ENCODE measurements around the gene ANTXR2. TPM values are rescaled to one million over a fixed set of nuclear protein-coding genes. Genes with fewer than 3 reads are reported as not detected.

Gene ANTXR2
- total RNA-seq, 2 experiments from 2014 or later = 52.0 to 55.0 TPM

DNA sequence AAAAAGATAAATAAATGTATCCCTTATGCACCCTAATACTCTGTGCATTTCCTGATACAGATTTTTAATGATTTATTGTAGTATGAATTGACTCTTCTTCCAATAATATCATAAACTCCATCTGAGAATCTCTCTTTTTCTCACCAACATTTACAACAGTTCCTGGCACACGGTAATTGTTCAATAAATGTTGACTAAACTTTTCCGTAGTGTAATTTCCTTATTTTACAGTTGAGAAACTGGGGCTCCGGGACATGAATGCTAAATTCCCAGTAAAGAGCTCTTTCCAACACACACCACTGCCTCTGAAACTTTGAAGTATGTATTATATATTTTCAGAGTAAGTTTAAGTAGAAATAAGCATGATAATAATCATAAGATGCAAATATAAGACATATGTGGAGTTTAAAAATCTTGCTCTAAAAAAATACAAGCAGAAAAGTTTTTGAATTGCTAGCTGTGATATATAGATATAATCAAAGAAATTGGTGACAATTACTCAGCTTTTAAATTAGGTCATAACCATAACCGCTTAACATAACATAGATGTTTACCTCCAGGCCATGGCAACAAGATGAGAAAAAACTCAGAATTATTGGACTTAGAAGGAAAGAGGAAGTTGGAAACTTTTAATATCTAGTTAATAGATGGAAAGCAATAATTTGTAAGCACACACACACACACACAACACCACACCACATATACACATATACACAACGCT lies 28.2 kb upstream of the ANTXR2 start:
- ATAC-seq (no peak), DNase-seq (no peak)
- no peaks in the 10 kb centered on the region for H3K4me1 Mint-ChIP-seq
- peaks cover 5% of the 10 kb centered on the region for H3K27me3 Mint-ChIP-seq
- H3K27ac Mint-ChIP-seq = no peak overlapping the region
- CTCF ChIA-PET = no interaction called here
- H3K9me3 Mint-ChIP-seq (ENCODE audit: low read depth) = peaks cover 2% of the 10 kb centered on the region
- H3K36me3 Mint-ChIP-seq = peaks cover 9% of the 10 kb centered on the region
- no peak overlapping the region for H3K4me3 Mint-ChIP-seq

DNA sequence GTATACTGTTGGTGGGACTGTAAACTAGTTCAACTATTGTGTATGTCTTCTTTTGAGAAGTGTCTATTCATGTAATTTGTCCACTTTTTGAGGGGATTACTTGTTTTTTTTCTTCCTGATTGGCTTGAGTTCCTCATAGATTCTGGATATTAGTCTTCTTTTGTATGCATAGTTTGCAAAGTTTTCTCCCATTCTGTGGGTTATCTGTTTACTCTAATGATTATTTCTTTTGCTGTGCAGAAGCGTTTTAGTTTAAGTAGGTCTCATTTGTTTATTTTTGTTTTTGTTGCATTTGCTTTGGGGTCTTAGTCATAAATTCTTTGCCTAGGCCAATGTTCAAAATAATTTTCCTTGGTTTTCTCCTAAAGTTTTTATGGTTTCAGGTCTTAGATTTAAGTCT lies 26.6 kb upstream of the ANTXR2 start:
- no peak for DNase-seq
- peaks cover 12% of the 10 kb centered on the region for H3K27me3 Mint-ChIP-seq
- CTCF ChIA-PET = no interaction called here
- no peaks in the 10 kb centered on the region for H3K4me1 Mint-ChIP-seq
- H3K9me3 Mint-ChIP-seq (ENCODE audit: low read depth) = no peaks in the 10 kb centered on the region
- no peak overlapping the region for H3K27ac Mint-ChIP-seq
- H3K4me3 Mint-ChIP-seq = no peak overlapping the region
- no peak for ATAC-seq
- H3K36me3 Mint-ChIP-seq = peaks cover 11% of the 10 kb centered on the region

DNA sequence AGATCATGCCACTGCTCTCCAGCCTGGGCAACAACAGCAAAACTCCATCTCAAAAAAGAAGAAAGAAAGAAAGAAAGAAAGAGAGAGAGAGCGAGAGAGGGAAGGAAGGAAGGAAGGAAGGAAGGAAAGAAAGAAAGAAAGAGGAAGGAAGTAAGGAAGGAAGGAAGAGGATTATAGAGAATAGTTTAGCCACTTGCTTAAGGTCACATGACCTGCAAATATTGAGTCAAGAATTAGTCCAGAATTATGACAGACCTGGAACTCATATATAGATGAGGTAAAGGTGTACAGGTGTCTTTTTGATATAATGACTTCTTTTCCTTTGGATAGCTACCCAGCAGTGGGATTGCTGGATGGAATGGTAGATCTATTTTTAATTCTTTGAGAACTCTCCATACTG lies 25.6 kb upstream of the ANTXR2 start:
- Mint-ChIP-seq H3K27me3 (peaks cover 12% of the 10 kb centered on the region), H3K9me3 (ENCODE audit: low read depth) (no peaks in the 10 kb centered on the region), H3K4me1 (no peaks in the 10 kb centered on the region), H3K4me3 (no peak overlapping the region), H3K36me3 (peaks cover 11% of the 10 kb centered on the region), H3K27ac (no peak overlapping the region)
- CTCF ChIA-PET = no interaction called here
- ATAC-seq (no peak), DNase-seq (no peak)

DNA sequence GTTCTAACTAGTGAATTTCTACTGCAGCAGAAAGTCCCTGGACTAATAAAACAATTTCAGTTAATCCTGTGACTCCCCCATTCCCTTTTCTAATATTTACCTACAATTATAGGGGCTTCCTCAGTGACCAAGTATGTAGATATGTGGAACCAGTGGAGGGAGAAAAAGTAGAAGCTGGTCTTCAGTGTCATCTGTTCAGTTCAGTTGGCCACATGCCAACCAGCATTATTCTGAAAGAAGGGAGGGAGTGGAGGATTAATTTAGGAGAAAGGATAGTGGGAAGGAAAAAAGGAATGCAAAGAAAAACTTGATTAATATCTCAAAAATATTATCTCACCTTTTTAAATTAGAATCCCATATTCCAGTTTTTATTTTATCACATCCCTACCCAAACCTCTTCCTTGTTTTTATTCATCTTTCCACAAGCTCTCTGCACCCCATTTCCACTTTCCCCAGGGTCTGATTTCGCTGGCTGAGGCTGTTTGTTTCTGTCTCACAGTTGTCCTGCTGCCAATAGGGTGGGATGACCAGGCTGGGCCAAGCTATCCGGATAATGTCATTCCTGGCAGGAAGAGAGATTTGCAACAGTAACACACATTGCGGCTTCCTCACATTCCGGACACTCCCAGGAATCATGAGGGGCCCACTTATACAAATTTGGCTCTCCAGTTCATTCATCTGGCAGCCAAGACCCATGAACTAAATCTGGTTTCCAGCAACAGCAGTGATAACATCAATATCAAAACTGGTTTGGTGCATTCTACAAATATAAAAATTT lies 24.6 kb upstream of the ANTXR2 start:
- Mint-ChIP-seq H3K4me3 (no peak overlapping the region), H3K36me3 (peaks cover 11% of the 10 kb centered on the region), H3K9me3 (ENCODE audit: low read depth) (no peaks in the 10 kb centered on the region), H3K27me3 (peaks cover 12% of the 10 kb centered on the region), H3K27ac (no peak overlapping the region), H3K4me1 (peaks cover 5% of the 10 kb centered on the region)
- ATAC-seq (no peak), DNase-seq (no peak)
- CTCF ChIA-PET = interaction anchor here (1.3 kb wide), 1 partner anchor 20 kb away, joined by 3 read pairs; no protein-coding TSS in a partner anchor

DNA sequence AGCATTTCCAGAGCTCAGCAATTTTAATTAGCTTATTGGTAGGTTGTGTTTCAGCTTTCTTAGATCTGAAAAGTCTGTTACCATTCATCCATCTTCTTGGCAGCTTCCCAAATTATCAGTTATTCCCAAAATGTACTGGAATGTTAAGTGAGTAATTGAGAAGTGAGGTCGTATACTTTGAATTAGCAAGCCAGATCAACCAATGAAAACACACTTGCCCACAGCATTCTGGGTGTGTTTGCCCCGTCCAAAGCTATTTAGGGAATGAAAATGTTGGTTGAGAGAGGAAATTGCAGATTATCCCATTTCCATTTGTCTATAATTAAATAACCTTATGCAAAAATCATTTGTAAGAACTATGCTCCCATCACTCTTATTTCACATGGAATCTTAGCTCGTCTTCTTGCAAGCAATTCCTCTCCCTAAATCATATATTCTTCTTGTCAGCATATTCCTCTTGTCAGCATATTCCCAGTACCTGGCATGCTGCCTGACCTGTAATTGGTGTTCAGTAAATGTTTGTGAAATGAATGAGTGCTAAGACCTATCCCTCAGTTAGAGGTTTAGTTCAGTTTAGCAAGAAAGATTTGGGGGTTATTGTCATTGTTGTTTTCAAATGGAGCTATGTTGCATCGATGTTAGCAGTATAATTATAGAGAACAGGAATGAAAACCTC lies 23.3 kb upstream of the ANTXR2 start:
- no peaks in the 10 kb centered on the region for H3K9me3 Mint-ChIP-seq (ENCODE audit: low read depth)
- peaks cover 15% of the 10 kb centered on the region for H3K4me1 Mint-ChIP-seq
- H3K27ac Mint-ChIP-seq = no peak overlapping the region
- H3K36me3 Mint-ChIP-seq = peaks cover 12% of the 10 kb centered on the region
- H3K4me3 Mint-ChIP-seq = no peak overlapping the region
- DNase-seq = no peak
- H3K27me3 Mint-ChIP-seq = peaks cover 12% of the 10 kb centered on the region
- CTCF ChIA-PET = interaction anchor here (1.0 to 1.8 kb wide), 4 partner anchors 8 to 107 kb away, joined by 3 to 5 read pairs (median 3); no protein-coding TSS in a partner anchor
- ATAC-seq = no peak

DNA sequence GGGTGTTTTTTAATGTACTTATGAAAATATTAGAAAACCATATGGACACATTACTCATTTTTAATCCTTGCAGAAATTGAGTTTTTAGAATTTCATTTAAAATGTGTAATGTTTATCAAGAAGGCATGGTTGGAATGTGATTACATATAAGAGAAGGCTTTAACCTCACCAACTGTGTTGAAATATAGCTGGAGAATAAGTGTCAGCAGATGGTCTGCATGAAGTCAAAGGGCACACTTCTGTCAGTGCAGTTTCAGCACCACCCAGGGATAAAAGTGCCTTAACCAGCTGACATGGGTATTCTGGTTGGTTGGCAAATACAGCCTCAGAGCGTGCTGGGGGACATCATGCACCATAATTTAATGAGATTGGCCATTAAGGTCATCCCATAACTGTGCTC lies 21.2 kb upstream of the ANTXR2 start:
- Mint-ChIP-seq H3K27ac (no peak overlapping the region), H3K9me3 (ENCODE audit: low read depth) (no peaks in the 10 kb centered on the region), H3K36me3 (peaks cover 16% of the 10 kb centered on the region), H3K4me3 (no peak overlapping the region), H3K4me1 (peaks cover 18% of the 10 kb centered on the region), H3K27me3 (peaks cover 12% of the 10 kb centered on the region)
- DNase-seq (no peak), ATAC-seq (no peak)
- CTCF ChIA-PET = interaction anchor here (0.8 to 0.9 kb wide), 3 partner anchors 25 to 177 kb away, joined by 3 read pairs; no protein-coding TSS in a partner anchor

DNA sequence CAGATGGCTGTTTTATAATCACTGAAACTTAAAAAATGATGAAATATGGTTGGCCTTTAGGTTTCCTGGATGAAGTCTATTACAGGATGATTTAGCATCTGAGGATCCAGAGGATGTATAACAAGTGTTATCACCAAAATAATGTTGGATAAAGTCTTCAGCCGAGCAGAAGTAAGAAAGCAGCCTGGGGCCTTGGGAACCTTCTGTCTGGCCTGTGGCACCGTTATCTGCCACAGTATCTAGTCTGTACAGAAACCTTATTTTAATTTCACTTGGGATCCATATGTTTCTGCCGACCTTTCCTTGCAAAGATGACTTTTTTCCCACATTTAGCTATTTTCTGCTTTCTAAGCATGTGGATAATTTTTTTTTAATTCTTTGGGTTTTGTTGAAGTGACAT lies 20.5 kb upstream of the ANTXR2 start:
- no peaks in the 10 kb centered on the region for H3K9me3 Mint-ChIP-seq (ENCODE audit: low read depth)
- CTCF ChIA-PET = interaction anchor here (0.8 to 0.9 kb wide), 3 partner anchors 25 to 176 kb away, joined by 3 read pairs; no protein-coding TSS in a partner anchor
- H3K27me3 Mint-ChIP-seq = peaks cover 12% of the 10 kb centered on the region
- no peak for DNase-seq
- peaks cover 14% of the 10 kb centered on the region for H3K36me3 Mint-ChIP-seq
- peaks cover 18% of the 10 kb centered on the region for H3K4me1 Mint-ChIP-seq
- no peak overlapping the region for H3K27ac Mint-ChIP-seq
- H3K4me3 Mint-ChIP-seq = no peak overlapping the region
- no peak for ATAC-seq

DNA sequence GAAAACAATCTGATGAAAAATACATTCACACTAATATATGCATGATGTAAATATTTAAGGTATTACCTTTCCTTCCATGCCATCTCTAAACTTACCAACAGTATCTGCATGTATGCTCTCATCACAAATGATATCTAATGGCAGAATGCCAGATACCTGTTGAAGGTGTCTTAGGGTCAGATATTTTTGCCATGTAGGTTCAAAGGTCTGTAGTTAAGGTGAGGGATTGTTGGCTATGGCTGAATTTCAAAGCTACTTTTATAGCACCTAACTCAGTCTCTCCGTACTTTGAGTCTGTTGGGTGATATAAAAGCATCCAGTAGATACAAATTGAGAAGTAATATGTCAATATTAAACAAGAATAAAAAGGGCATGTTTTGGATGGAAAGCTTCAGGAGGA lies 19.8 kb upstream of the ANTXR2 start:
- no peak for DNase-seq
- peaks cover 15% of the 10 kb centered on the region for H3K36me3 Mint-ChIP-seq
- no peak overlapping the region for H3K27ac Mint-ChIP-seq
- ATAC-seq = no peak
- peaks cover 18% of the 10 kb centered on the region for H3K4me1 Mint-ChIP-seq
- no peaks in the 10 kb centered on the region for H3K9me3 Mint-ChIP-seq (ENCODE audit: low read depth)
- peaks cover 13% of the 10 kb centered on the region for H3K27me3 Mint-ChIP-seq
- CTCF ChIA-PET = interaction anchor here (0.7 to 1.4 kb wide), 2 partner anchors 26 to 33 kb away, joined by 3 to 6 read pairs; no protein-coding TSS in a partner anchor
- H3K4me3 Mint-ChIP-seq = no peak overlapping the region

DNA sequence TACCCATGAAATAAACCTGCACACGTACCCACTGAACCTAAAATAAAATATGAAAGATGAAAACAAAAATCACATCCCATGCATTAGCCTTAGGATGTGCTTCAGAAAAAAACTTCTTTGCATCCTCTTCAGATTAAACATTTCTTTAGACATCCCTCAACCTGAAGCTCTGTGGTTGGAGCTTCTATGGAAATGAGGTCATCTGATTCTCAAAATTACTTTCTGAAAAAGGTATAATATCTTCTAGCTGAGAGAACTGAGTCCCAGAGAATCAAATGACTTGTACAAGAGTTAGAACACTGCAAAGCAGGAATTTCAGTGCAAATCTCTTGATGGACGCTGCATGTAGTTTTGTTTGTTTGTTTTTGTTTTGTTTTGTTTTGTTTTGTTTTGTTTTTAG lies 19.1 kb upstream of the ANTXR2 start:
- Mint-ChIP-seq H3K4me3 (no peak overlapping the region), H3K27ac (no peak overlapping the region), H3K27me3 (peaks cover 15% of the 10 kb centered on the region), H3K4me1 (peaks cover 18% of the 10 kb centered on the region), H3K9me3 (ENCODE audit: low read depth) (no peaks in the 10 kb centered on the region), H3K36me3 (peaks cover 15% of the 10 kb centered on the region)
- peak; percentile 67 for ATAC-seq
- no peak for DNase-seq
- CTCF ChIA-PET = interaction anchor here (0.7 to 1.4 kb wide), 3 partner anchors 27 to 110 kb away, joined by 3 to 6 read pairs (median 3); no protein-coding TSS in a partner anchor

DNA sequence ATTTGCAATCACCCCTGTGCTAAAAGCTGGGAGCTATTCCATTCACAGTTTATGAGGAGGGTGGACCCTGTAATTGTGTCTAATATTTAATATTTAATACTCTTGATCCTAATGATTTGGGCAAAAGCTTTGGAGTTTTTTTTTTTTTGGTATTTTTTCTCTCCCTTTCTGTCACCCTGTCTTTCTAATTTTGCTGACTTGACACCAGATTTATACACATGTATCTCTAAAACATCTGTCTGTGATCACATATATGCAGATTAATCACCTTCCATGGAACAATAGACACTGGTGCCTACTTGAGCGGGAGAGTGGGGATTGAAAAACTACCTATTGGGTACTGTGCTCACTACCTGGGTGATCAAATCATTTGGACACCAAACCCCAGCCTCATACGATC lies 18.7 kb upstream of the ANTXR2 start:
- H3K4me3 Mint-ChIP-seq = no peak overlapping the region
- CTCF ChIA-PET = interaction anchor here (1.0 to 1.6 kb wide), 4 partner anchors 14 to 110 kb away, joined by 3 to 6 read pairs (median 3); no protein-coding TSS in a partner anchor
- DNase-seq (no peak), ATAC-seq (no peak)
- H3K36me3 Mint-ChIP-seq = peaks cover 15% of the 10 kb centered on the region
- no peaks in the 10 kb centered on the region for H3K9me3 Mint-ChIP-seq (ENCODE audit: low read depth)
- no peak overlapping the region for H3K27ac Mint-ChIP-seq
- peaks cover 18% of the 10 kb centered on the region for H3K27me3 Mint-ChIP-seq
- H3K4me1 Mint-ChIP-seq = peaks cover 18% of the 10 kb centered on the region

DNA sequence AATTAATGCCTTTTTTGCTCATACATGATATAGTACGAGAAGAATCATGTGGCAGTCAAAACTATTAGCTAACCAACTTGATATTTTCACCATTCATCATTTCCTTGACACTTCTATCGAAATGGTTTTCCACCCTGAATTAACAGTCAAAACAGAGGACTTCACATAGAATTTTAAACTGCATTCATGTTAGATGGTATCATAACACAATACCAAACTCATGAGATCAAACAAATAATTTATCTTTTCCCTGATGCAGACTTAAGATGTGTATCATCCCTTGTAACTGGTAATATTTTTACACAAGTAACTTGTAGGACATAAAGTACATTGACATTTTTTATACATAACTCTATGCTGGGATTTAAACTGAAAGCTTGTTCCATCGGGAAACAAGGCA lies 18.2 kb upstream of the ANTXR2 start:
- H3K4me3 Mint-ChIP-seq = no peak overlapping the region
- DNase-seq (no peak), ATAC-seq (no peak)
- H3K27ac Mint-ChIP-seq = no peak overlapping the region
- H3K36me3 Mint-ChIP-seq = peaks cover 17% of the 10 kb centered on the region
- H3K9me3 Mint-ChIP-seq (ENCODE audit: low read depth) = no peaks in the 10 kb centered on the region
- H3K27me3 Mint-ChIP-seq = peaks cover 17% of the 10 kb centered on the region
- CTCF ChIA-PET = interaction anchor here (1.0 to 1.6 kb wide), 3 partner anchors 15 to 111 kb away, joined by 3 read pairs; no protein-coding TSS in a partner anchor
- H3K4me1 Mint-ChIP-seq = peaks cover 18% of the 10 kb centered on the region

DNA sequence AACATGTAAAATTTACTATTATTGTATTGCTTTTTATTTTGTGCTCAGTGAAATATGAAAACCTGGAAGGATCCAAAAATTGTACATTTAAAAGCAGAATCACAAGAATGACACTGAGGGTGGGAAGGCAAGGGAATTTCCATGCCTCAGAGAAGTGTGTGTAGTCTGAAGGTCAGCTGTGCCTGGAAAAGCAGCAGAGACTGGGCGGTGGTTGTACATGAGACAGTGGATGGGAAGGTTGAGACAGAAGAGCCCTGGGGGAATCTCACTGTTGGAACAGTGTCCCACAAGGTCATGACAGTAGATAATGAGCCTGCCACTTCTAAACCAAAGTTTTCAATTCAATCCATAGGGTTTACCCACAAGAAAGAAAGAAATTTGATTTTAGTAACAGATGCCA lies 17.1 kb upstream of the ANTXR2 start:
- ATAC-seq (no peak), DNase-seq (no peak)
- CTCF ChIA-PET = interaction anchor here (0.7 to 1.6 kb wide), 2 partner anchors 16 to 95 kb away, joined by 3 read pairs; no protein-coding TSS in a partner anchor
- Mint-ChIP-seq H3K4me3 (no peak overlapping the region), H3K9me3 (ENCODE audit: low read depth) (no peaks in the 10 kb centered on the region), H3K4me1 (peaks cover 18% of the 10 kb centered on the region), H3K27me3 (peaks cover 11% of the 10 kb centered on the region), H3K27ac (no peak overlapping the region), H3K36me3 (peaks cover 14% of the 10 kb centered on the region)

DNA sequence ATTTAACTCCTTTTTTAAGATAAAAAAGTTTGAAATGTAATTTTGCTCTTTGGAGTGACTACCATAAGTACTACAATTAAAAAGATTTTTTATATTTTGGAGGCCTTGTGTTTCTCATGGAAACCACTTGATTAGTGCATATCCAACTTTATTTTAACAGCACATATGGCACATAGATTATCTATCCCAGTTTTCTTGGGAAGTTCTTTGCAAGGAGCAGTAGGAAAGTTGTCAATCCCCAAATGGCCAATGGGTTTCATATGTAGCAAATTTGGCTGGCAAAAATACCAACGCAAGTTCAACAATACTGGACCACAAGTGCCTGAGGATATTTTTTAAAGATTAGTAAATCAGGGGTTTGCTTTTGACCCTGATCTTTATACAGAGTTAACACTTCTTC lies 15.4 kb upstream of the ANTXR2 start:
- Mint-ChIP-seq H3K4me1 (peaks cover 18% of the 10 kb centered on the region), H3K36me3 (peaks cover 14% of the 10 kb centered on the region), H3K27ac (no peak overlapping the region), H3K9me3 (ENCODE audit: low read depth) (no peaks in the 10 kb centered on the region), H3K4me3 (no peak overlapping the region), H3K27me3 (peaks cover 13% of the 10 kb centered on the region)
- no peak for ATAC-seq
- no peak for DNase-seq
- CTCF ChIA-PET = no interaction called here

Measured in activated CD8-positive, alpha-beta memory T cell treated with anti-CD3 and anti-CD28 coated beads, Interleukin-2, amount 10 ng/mL, durations not matched to agents 7 days and 5 days (primary cell).